Posterior vena cava (tissue), 2 donors: Measurements from ENCODE around the gene SPDYE16. TPM values are rescaled to one million over a fixed set of nuclear protein-coding genes. Genes with fewer than 3 reads are reported as not detected.
"Not testable (repeated sequence)": the region's sequence is repeated elsewhere in the genome, so short reads cannot be mapped to it uniquely, and the experiment has no call there.

ENCODE experiments used
- DNase-seq: peaks from one replicate; pipeline ENCODE4 v3.0.0-alpha.2; 2020; ENCODE audit warnings: low spot score
- intact Hi-C, 2 donors: fragments of 100-400 bp; cut with DNase I; formaldehyde crosslinking; loops; one replicate each; pipeline versions ENCODE4 v1.14.1 to v1.14.2; 2022 to 2023
- total RNA-seq, 2 donors: library from RNA; stranded (reverse); fragmentation: NEBNext Ultra II Directional; extraction: Animal tissue kit (Norgen Biotek cat#: 25700); gene quantifications; one replicate each; pipeline ENCODE4 v1.2.1, GENCODE V29; 2021
- donor health status: DM: yes; HTN: yes; CAD: no.
- donor health status: DM: yes; HTN: yes; CAD: no.

The SPDYE16 gene
- total RNA-seq, 2 donors from 2014 or later: 0.10 to 0.28 TPM

DNA sequence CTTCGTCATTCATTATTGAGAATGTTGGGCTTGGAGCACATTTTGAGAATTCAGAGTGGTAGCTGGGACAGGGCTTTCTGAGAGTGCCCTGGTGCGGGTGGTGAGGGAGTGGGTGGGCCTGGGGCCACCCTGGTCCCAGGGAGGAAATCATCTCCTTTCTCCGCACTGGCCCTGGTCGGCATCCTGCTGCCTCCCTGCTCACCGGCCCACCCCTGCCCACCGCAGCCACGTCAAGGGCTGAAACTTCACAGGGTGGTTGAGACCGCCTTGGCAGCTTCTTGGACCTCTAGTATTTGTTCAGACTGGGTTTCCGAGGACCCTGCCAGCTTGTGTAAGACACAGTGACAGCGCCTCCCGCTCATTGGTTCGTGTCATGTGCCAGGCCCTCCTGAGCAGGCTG lies 58.6 kb downstream of the SPDYE16 start:
- intact Hi-C loops: not testable (repeated sequence)
- DNase-seq: peak; percentile 74

GRCh38 chr7:76483081-76483480 lies 60.0 kb downstream of the SPDYE16 start:
- intact Hi-C loops, DNase-seq: not testable (repeated sequence)

DNA sequence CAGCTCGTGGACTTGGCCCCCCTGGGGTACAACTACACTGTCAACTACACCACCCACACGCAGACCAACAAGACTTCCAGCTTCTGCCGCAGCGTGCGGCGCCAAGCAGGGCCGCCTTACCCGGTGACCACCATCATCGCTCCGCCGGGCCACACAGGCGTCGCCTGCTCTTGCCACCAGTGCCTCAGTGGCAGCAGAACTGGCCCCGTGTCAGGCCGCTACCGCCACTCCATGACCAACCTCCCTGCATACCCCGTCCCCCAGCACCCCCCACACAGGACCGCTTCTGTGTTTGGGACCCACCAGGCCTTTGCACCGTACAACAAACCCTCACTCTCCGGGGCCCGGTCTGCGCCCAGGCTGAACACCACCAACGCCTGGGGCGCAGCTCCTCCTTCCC lies 60.4 kb downstream of the SPDYE16 start:
- DNase-seq, intact Hi-C loops: not testable (repeated sequence)

Other genes with a start within 250 kb of the SPDYE16 start
- 1,000 to 10,000 TPM; 2,473 to 2,747 TPM for gene HSPB1, start 240.6 kb downstream of the SPDYE16 start, total RNA-seq
- 100 to 1,000 TPM; 114 to 134 TPM for gene YWHAG, start 184.3 kb downstream of the SPDYE16 start, total RNA-seq
- gene SSC4D, start 133.6 kb downstream of the SPDYE16 start, total RNA-seq: under 1 TPM; 0.32 to 0.38 TPM
- 10 to 100 TPM in 1 of 2 donors, under 1 TPM in 1; 0.43 to 21.5 TPM for gene ZP3, start 118.3 kb downstream of the SPDYE16 start, total RNA-seq
- gene DTX2, start 81.6 kb downstream of the SPDYE16 start, total RNA-seq: 10 to 100 TPM; 24.6 to 25.2 TPM
- gene UPK3B, start 32.7 kb downstream of the SPDYE16 start, total RNA-seq: 1 to 10 TPM in 1 of 2 donors, under 1 TPM in 1; 0.37 to 1.1 TPM
- gene POMZP3, start 84.0 kb upstream of the SPDYE16 start, total RNA-seq: 10 to 100 TPM in 1 of 2 donors, 1 to 10 TPM in 1; 6.9 to 21.7 TPM